Activated naive CD4-positive, alpha-beta T cell treated with Interleukin-2 at 50 U/mL for 16 hours (primary cell): ENCODE data around the gene STPG3.
"Not testable (repeated sequence)": the region's sequence is repeated elsewhere in the genome, so short reads cannot be mapped to it uniquely, and the experiment has no call there.

ENCODE experiments used
- DNase-seq: peaks from one replicate; pipeline ENCODE4 v3.0.0-alpha.2; 2020

Gene STPG3

DNA sequence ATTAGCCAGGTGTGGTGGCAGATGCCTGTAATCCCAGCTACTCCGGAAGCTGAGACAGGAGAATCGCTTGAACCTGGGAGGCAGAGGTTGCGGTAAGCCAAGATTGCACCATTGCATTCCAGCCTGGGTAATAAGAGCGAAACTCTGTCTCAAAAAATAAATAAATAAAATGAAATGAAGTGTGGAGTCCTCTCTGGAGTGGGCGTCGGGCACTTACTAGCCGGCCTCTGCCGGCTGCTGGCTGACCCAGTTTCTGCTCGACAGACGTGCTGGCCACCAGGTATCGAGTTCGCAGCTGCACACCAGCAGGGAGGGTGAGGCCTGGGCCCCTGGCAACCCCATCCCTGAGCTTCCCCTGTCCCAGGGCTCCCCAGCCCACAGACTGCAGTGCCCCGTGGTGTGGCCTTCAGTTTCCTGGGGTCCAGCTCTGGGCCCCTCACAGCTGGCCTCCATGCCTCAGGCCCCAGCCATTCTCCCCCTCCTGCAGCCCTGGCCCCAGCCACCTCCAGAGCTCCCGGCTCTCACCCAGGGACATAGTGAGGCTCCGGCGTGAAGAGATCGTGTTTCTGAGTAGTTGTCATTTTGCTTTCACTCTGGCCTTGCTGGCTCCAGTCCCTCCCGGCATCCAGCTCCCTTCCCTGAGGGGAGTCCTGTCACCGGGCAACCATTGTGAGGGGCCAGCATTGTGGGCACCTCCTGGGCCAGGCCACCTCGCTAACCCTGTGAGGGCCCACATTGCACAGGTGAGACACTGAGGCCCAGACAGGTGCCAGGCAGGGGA lies 3.8 kb upstream of the STPG3 start:
- DNase-seq, result no peak

DNA sequence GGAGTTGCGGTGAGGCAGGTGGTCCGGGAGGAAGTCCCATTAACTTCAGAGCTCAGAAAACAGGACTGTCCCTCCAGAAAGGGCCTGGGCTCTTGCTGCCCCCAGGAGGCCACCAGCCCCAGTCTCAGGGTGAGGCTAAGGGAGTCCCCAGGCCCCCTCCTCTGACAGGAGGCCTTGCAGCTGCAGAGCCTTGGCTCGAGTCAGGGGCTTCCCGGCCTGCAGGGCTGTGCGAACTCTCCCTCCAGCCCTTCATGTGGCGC lies 3.2 kb upstream of the STPG3 start:
- no peak for DNase-seq

DNA sequence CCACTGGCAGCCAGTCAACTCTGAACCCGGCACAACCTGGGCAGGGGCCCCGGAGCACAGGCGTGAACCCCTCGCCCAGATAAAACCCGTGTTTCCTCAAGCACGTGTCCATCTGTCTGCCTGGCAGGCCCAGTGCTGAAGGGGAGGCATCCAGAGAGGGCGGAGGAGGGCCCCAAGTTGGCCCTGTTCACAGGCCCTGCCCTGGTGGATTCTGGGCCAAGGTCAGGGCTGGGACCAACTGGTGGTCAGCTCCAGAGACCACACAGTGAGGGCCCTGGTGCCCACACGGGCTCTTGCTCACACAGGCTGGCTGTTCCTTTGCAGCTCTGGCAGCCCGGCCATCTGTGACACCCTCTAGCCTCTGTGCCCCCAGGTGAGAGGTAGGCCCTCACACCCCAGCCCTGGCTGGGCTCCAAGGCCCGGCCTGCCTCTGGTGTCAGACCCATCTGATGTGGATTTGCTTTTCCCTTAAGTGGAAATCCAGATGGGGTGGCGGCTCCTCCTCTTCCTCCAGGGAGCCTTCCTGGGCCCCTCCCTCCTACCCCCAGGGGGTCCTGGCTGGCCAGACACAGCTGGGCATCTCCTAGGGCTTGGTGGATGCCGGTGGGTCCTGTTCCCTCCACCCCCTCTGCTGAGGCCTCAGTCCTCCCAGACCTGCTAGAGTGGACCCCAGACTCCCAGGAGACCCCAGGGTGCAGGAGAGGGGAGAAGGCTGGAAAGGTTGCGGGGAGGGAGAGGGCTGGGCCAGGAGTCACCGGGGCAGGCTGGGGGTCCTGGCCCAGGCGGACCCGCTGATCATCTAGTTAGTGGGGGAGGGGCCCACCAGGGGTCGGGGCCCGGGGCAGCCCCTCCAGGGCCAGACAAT lies 525 bp upstream of the STPG3 start:
- no peak for DNase-seq

DNA sequence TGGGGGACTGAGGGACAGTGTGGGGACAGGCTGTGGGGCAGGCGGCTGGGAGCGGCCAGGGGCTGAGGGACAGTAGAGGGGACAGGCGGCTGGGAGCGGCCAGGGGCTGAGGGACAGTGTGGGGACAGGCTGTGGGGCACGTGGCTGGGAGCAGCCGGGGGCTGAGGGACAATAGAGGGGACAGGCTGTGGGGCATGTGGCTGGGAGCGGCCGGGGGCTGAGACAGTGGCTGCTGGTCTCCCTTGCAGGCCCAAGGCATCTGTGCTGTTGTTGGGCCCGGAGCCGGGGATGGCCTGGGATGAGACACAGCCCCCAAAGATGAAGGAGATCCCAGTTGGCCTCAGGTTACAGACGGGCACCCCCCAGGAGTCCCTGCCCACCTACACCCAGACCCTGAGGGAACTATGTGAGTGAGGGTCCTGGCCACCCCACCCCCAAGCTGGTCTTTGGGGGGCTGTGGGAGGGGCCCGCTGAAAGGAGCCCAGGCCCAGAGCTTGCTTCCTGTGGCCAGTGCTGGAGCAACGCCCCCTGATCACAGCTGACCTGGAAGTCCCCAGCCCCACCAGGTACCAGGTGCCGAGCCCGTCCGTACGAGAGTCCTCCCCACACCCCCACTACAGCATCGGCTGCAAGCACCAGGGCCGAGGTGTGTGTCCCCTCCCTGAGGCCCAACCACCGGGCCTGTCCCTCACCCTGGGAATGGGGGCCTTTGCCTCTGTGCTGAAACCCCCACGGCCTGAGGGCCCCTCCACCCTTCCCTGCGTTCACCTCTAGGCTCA lies 593 bp downstream of the STPG3 start:
- DNase-seq, result no peak

DNA sequence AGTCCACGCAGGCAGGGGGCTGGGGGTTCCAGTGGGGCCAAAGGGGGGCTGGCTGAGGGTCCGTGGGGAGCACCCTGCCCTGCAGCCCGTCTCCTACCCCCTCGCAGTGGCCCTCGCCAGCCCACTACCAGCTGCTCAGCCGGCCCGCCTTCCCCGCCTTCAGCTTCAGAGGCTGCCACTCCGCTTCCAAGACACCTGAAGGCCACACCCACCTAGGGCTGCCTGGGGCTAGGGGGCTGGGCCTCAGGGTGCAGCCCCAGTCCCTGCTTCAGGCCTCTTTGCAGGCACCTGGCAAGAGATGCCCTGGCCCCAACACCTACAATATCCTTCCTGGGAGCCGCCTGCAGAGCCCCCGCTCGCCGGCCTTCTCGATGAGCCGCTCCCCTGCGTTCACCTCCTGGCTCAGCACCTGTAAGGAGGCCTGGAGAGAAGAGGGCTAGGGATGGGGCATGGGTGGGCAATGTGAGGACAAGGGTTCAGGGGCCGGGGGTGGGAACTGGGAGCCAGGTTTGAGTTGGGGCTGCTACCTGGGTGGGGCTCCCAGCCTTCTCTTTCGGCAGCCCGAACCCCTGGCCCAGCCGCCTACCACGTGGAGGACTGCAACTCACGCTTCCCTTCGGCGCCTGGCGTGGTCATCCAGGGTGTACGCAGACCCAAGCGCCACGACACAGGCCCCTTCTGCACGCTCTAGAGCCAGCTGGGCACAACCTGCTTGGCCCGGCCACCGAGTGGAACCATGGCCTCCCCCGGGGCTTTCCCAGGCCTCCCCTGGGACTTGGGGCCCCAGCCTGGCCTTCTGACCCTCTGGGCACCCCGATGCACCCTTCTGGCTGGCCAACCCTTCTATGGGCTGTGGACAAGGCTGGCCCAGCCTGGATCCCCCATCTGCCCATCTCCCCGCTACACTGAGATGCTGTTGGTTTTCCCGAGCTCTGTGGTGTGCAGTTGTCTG lies 1.7 kb downstream of the STPG3 start:
- no peak for DNase-seq

DNA sequence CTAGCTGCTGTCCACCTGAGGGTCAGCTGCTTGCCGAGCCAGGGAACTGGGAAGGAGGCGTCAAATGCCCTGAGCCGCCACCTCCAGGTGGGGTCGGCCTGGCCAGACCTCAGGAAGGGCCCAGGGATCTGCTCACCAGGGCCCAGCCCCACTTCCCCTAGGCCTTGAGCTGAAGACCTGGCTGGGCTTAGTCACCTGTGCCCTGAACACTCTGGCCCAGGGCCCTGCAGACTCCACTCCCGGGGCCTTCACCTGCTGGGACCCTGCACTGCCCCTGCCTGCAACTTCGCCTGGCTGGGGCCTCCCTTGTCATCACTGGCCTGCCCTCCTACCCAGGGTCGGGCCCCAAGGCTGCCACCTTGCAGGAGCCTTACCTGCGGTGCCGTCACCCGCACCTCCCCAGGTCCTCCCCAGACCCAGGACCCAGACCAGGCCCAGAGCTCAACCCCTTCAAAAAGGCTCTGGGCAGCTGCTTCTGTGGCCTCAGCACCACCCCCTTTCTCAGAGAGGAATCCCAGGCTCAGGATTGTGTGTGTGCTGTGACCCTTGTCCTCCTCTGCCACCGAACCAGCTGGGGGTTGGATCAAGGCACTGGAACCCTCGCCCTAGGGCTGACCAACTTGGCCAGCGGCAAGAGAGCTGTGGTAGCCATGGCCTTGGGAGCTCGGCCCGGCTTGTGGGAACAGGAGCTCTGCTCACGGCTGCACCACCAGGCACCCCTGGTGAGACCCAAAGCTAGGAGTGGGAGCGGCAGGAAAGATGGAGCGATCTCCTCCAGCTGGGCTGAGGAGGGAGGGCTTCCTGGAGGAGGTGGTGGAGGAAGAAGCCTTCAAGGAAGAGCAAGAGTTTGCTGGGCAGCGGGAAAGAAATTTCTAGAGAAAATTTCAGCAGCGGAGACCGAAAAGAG lies 2.9 kb downstream of the STPG3 start:
- DNase-seq, result no peak

DNA sequence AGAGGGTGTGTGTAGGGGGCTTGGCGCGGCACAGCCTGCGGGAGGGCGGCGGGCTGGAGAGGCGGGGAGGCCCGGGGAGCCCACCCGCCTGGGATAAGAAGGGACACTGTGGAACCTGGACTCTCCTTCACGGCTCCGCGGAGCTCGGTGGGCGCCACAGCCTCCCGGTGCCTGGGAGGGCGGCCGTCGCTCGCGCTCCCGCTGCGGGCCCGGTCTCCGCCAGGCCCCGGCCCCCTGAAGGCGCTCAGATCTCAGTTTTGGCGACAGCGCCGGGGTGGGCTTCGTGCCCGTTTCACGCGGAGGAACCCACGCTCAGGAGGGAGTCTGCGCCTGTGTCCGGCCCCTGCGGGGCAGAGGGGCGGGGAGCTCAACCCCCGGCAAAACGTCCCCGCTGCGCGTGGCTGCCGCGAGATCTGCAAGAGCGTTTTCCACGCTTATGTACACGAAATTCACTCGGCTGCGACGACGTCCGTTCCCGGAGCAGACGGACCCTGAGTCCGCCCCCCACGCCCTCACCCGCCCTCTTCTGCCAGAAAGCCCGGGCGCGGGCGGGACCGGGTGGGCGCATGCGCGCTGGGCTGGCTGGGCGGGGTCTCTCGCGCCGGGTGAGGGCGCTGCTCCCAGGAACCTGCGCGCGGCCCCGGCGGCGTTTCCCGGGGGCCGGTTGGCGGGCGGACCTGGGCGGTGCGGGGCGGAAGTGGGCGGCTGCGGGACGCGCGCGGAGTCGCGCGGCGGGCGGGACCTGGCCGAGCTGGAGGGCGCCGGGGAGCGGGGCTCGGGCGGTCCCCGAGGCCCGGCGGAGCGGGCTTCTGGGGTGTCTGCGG lies 3.8 kb downstream of the STPG3 start, which contains the start of gene NELFB:
Gene NELFB (plus strand): TSS at position 704 of the 824 bp plus-strand sequence.
- peak; percentile 95 for DNase-seq

GRCh38 chr9:137255448-137256114 lies 4.5 kb downstream of the STPG3 start:
- DNase-seq, result no peak

GRCh38 chr9:137256362-137256761 lies 5.3 kb downstream of the STPG3 start:
- DNase-seq, result no peak

DNA sequence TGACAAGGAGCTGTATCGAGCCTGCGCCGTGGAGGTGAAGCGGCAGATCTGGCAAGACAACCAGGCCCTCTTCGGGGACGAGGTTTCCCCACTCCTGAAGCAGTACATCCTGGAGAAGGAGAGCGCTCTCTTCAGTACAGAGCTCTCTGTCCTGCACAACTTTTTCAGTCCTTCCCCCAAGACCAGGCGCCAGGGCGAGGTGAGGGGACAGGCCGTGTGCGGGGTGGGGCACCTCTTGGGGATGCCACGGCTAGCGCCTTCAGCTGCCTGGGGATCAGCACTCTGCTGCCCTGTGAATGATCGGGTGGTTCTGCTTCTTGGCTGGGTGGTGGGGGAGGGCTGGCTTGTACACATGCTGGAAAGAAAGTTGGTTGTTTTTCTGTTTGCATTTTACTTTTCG lies 5.8 kb downstream of the STPG3 start:
- DNase-seq, result no peak

DNA sequence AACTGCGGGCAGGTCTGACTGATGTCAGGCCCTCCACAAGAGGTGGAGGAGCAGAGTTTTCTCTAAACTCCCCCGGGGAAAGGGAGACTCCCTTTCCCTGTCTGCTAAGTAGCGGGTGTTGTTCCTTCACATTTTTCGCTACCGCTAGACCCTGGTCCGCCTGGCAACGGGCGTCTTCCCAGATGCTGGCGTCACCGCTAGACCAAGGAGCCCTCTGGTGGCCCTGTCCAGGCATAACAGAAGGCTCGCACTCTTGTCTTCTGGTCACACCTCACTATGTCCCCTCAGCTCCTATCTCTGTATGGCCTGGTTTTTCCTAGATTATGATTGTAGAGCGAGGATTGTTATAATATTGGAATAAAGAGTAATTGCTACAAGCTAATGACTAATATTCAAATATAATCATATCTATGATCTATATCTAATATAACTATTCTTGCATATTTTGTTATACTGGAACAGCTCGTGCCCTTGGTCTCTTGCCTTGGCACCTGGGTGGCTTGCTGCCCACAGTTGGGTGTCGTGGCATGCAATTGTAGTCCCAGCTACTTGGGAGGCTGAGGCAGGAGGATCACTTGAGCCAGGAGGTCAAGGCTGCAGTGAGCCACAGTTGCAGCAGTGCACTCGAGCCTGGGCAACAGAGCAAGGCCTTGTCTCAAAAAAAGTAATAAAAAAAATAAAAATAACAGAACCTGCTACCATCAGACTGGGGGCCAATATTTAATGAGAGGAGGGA lies 11.3 kb downstream of the STPG3 start:
- not testable (repeated sequence) for DNase-seq

GRCh38 chr9:137262909-137263285 lies 11.8 kb downstream of the STPG3 start:
- DNase-seq, result no peak

DNA sequence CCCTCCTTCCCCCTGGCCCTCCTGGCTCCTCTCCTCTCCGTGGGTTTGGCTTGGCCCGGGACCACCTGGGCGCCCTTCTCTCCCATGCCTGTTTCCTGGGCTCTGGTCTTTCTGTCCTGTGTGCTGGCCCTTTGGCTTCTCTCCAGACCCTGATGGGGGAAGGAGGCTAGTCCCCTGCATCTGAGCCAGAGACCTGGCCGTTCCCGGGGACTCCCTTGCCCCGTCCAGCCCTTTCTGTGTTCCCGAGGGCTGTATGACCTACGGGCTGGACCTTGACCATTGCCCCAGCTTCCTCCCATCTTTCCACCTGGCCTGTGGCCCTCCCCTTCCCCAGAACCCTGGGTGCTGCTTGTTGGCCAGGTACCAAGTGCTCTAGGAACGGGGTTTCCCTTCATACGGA lies 12.4 kb downstream of the STPG3 start:
- DNase-seq, result no peak

GRCh38 chr9:137264067-137264466 lies 13.0 kb downstream of the STPG3 start:
- DNase-seq, result no peak

GRCh38 chr9:137265496-137266161 lies 14.5 kb downstream of the STPG3 start:
- no peak for DNase-seq

- no peak for DNase-seq
Measured at GRCh38 chr9:137266162-137266527, 15.1 kb downstream of the STPG3 start.

GRCh38 chr9:137266585-137267453 lies 15.7 kb downstream of the STPG3 start:
- DNase-seq, result no peak

DNA sequence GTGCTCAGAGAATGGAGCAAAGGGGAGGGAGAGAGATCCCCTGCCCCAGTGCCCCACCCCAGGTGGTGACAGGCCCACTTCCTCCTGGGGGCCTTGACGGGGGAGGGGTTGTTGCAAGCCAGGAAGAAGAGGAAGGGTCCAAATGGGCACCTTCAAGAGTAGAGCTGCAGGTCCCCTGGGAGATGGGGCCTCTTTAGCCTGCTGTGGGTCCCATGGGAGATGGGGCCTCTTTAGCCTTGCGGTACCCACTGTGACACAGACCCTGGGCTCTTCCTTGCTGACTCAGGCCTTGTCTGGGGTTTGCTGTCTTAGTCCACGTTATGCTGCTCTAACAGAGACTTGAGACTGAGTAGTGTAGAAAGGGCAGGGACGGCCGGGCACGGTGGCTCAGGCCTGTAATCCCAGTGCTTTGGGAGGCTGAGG lies 16.9 kb downstream of the STPG3 start:
- no peak for DNase-seq
